Tibial nerve (tissue), 4 donors: ENCODE data around the gene PARN.

Source experiments
- CTCF ChIP-seq, 5 experiments: fragments of 200-600 bp in 3 of 5; fragments of 450-650 bp in 2 of 5; sonication (generic) in 3 of 5; IDR thresholded peaks; one replicate each; pipeline ENCODE4 v1.5.1; 2016 to 2019; ENCODE audit warnings: antibody characterized with exemption in 5 of 5, mild to moderate bottlenecking in 3 of 5, moderate library complexity in 2 of 5
- EP300 ChIP-seq, 2 donors: sonication (generic); formaldehyde crosslinking; IDR thresholded peaks; one replicate each; pipeline ENCODE4 v1.6.1; 2017; ENCODE audit warnings: antibody characterized with exemption in 2 of 2, mild to moderate bottlenecking in 1 of 2
- POLR2A ChIP-seq, 2 donors: fragments of 450-650 bp; IDR thresholded peaks; one replicate each; pipeline ENCODE4 v1.6.1; 2017; ENCODE audit warnings: antibody characterized with exemption in 2 of 2, mild to moderate bottlenecking in 2 of 2, moderate library complexity in 2 of 2

GRCh38 chr16:14418795-14419225 is 211.2 kb downstream of the PARN start:
- no peak for TF ChIP-seq CTCF (IDR thresholded peaks at IDR 0.05)
- TF ChIP-seq POLR2A (IDR thresholded peaks at IDR 0.05): no peak
- TF ChIP-seq EP300 (IDR thresholded peaks at IDR 0.05): peak in 1 of 2 donors; percentile 64
